D721Med (cell line): Measurements from ENCODE around the gene POU3F1.

Source experiments
- DNase-seq: peaks from one replicate; pipeline ENCODE4 v3.0.0; 2011; ENCODE audit warnings: low spot score; ENCODE audit not compliant: insufficient read length
- FAIRE-seq: peaks from 2 replicates; lab custom pipeline; 2011; peaks lifted over from hg19 to GRCh38; lab: Jason Lieb, UNC
- TF ChIP-seq, protein P1 (sequence below): IDR thresholded peaks from 2 replicates; pipeline ENCODE4 v1.5.1; 2012; ENCODE audit warnings: mild to moderate bottlenecking, control low read depth; ENCODE audit not compliant: insufficient read depth; ENCODE audit errors: missing control alignments

POU3F1 gene

DNA sequence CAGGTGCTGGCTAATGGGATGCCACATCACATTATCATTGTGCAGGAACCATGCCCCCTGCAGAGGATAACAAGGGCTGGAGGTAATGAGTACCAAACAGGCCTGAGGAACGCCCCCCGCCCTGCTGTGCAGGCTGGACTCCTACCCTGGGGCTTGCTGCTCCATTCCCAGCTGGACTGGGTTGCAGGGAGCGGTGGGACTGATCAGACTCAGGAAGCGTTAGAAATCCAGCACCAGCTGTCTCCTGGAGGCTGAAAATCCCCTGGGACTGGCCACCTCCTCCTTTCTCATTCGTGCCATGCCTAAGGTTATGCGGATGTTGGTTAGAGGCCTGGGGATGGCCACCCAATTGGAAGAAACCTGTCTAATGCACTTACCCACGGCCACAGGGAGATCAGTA is 36.9 kb upstream of the POU3F1 start:
- DNase-seq (no peak), FAIRE-seq (no peak)

DNA sequence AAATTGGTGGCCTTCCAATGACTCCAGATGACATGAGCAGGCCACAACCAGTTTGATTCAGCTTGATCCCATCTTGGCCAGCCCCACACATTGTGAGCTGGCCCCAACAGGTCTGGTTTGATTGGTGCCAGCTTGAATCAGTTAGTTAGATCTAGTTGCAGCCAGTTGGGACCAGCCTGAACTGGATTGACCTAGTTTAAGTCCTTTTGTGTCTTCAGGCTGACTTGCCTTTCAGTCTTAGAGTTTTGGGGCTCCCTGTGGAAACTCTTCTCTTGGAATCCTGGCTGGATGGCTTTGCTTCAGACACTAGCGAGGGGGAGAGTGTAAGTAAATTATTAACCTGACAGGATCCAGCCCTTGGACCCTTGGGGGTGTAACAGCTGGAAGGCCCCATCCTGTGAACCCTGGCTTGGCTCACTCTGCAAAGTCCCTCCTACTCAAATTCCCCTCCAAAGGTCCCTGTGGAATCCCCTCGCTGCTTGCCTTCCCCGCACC is 36.2 kb upstream of the POU3F1 start:
- TF ChIP-seq, protein P1, sequence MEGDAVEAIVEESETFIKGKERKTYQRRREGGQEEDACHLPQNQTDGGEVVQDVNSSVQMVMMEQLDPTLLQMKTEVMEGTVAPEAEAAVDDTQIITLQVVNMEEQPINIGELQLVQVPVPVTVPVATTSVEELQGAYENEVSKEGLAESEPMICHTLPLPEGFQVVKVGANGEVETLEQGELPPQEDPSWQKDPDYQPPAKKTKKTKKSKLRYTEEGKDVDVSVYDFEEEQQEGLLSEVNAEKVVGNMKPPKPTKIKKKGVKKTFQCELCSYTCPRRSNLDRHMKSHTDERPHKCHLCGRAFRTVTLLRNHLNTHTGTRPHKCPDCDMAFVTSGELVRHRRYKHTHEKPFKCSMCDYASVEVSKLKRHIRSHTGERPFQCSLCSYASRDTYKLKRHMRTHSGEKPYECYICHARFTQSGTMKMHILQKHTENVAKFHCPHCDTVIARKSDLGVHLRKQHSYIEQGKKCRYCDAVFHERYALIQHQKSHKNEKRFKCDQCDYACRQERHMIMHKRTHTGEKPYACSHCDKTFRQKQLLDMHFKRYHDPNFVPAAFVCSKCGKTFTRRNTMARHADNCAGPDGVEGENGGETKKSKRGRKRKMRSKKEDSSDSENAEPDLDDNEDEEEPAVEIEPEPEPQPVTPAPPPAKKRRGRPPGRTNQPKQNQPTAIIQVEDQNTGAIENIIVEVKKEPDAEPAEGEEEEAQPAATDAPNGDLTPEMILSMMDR, result no peak
- no peak for FAIRE-seq
- DNase-seq, result no peak

More for the DNA sequence above, 36.9 kb upstream of the POU3F1 start:
- TF ChIP-seq, protein P1, result no peak

DNA sequence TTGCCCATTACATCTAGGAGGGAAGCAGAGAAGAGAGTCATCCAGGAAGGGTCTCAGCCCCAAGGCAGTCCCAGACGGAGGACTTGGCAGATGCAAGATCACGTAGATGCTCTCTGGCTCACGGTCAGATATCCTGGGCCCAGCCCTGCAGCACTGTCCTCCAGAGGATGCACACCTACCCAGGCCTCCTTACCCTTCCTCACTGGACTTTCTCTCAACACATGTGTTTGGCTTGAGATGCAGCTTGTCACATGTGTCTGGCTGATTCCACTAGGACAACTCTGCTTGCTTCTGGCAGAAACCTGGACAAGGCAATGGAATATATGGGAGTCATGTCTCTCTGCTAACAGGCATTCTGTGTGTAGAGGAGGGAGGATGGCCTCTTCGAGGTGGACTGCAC is 32.4 kb upstream of the POU3F1 start:
- FAIRE-seq, result no peak
- TF ChIP-seq, protein P1, result no peak
- no peak for DNase-seq

DNA sequence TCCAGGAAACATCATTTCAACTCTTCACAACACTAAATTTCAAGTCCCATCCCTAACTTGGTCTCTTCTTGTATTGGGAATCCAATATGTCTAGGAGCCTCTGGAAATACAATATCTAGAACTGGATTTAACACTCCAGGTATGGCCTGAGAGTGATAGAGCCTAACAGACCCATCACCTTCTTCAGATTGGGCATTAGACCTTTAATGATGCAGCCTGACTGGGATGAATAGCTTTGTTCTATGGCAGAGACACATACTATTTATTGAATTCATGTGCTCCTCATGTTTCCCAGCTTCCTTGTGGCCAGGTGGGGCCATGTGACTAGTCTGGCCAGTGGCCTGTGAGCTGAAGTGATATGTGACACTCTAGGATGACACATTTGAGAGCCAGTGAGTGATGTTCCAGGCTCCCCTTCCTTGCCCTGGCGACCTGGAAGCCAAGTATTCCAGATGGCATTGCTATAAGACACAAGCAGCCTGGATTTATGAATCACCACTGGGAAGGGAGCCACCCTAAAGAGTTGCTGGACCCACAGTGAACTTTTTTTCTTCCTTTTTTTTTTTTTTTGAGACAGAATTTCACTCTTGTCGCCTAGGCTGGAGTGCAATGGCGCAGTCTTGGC is 31.0 kb upstream of the POU3F1 start:
- FAIRE-seq (no peak), DNase-seq (no peak)
- TF ChIP-seq, protein P1, result no peak

DNA sequence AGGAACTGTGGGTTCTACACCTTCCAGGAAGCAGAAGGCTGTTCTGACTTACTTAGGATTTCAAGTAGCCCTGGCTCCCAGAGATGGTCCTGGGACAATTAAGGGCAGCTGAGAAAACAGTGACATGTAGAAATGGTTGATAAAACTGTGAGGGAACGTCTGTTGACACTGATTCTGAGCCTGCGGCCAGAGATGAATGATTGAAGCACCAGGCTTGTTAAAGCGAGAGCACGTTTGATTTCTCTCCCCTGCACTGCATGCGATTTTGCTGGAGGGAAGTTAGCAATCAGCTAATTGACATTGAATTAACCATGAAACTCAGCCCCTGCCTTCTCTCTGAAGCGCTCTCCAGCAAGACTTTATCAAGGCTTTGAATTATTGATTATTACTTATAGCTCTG is 29.9 kb upstream of the POU3F1 start:
- no peak for DNase-seq
- TF ChIP-seq, protein P1, result no peak
- no peak for FAIRE-seq

DNA sequence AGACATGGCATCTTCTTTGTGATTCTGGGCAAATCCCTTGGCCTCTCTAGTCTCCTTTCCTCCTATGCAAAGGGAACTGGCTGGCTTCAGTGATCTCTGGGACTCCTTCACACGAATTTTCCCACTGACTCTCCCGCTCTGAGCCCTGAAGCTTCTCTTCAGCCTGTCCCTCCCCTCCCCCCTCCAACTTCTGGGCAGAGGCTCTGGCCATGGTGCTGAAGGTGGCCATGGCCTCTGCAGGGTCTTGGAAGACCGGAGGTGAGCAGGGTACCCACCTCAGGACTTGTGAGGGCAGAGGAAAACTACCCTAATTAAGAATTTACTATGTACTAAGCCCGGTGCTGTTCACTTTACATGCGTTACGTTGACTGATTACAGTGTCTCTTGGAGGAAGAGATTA is 29.4 kb upstream of the POU3F1 start:
- FAIRE-seq (no peak), DNase-seq (no peak)
- TF ChIP-seq, protein P1, result no peak

DNA sequence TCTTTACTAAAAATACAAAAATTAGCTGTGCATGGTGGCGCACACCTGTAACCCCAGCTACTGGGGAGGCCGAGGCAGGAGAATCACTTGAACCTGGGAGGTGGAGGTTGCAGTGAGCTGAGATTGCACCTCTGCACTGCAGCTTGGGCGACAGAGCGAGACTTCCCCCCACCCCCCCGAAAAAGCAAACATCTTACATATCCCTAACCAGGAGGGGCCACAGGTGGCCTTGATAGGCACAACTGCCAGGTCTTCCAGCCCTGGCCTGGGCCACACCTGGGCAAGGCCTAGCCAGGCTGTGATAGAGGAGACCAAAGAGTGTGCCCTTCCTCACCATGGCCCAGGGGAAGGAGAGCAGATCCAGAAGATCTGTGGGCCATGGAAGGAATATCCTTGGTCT is 28.6 kb upstream of the POU3F1 start:
- FAIRE-seq (no peak), DNase-seq (no peak)
- TF ChIP-seq, protein P1, result no peak
